Measurements from ENCODE around the gene MOV10.

MOV10 gene

GRCh38 chr1:112672842-112673241, 1.6 kb upstream of the MOV10 start:
- no peak for TF ChIP-seq CTCF (conservative IDR thresholded peaks at IDR 0.05; ENCODE audit: low read depth, low read length)
- no peak for DNase-seq (ENCODE audit: low read depth)
- no peak overlapping the region for H3K4me3 ChIP-seq (ENCODE audit: low read length)

GRCh38 chr1:112673592-112674439, 643 bp upstream of the MOV10 start:
- H3K4me3 ChIP-seq (ENCODE audit: low read length), result peak overlapping the region; percentile 89
- peak; percentile 67 for TF ChIP-seq CTCF (conservative IDR thresholded peaks at IDR 0.05; ENCODE audit: low read depth, low read length)
- DNase-seq (ENCODE audit: low read depth), result no peak

- peak overlapping the region; percentile 89 for H3K4me3 ChIP-seq (ENCODE audit: low read length)
- no peak for DNase-seq (ENCODE audit: low read depth)
- TF ChIP-seq CTCF (conservative IDR thresholded peaks at IDR 0.05; ENCODE audit: low read depth, low read length), result no peak
These were observed 698 bp downstream of the MOV10 start for GRCh38 chr1:112674986-112675727.

- TF ChIP-seq CTCF (conservative IDR thresholded peaks at IDR 0.05; ENCODE audit: low read depth, low read length), result no peak
- no peak for DNase-seq (ENCODE audit: low read depth)
- H3K4me3 ChIP-seq (ENCODE audit: low read length), result peak overlapping the region; percentile 89
These were observed 1.4 kb downstream of the MOV10 start for GRCh38 chr1:112675728-112676381.

GRCh38 chr1:112676543-112676942, 2.1 kb downstream of the MOV10 start:
- H3K4me3 ChIP-seq (ENCODE audit: low read length), result no peak overlapping the region
- DNase-seq (ENCODE audit: low read depth), result no peak
- TF ChIP-seq CTCF (conservative IDR thresholded peaks at IDR 0.05; ENCODE audit: low read depth, low read length), result no peak

- no peak for TF ChIP-seq CTCF (conservative IDR thresholded peaks at IDR 0.05; ENCODE audit: low read depth, low read length)
- no peak overlapping the region for H3K4me3 ChIP-seq (ENCODE audit: low read length)
- DNase-seq (ENCODE audit: low read depth), result no peak
These were observed 3.0 kb downstream of the MOV10 start for GRCh38 chr1:112677501-112677900.

Data from retinal pigment epithelial cell (primary cell).